Posterior cingulate gyrus (tissue), 11 donors: ENCODE measurements around the gene ABLIM3.
A peak's percentile ranks its signal among the peaks of the same experiment; 100 is the strongest.

Source experiments
- DNase-seq, 10 donors: peaks; one replicate each; pipeline versions ENCODE4 v3.0.0 to v3.0.0-alpha.2; 2020 to 2021; ENCODE audit warnings: mixed read lengths in 3 of 10
- intact Hi-C: fragments of 100-400 bp; cut with DNase I; formaldehyde crosslinking; loops from one replicate; pipeline ENCODE4 v1.15.1; 2023

The ABLIM3 gene

DNA sequence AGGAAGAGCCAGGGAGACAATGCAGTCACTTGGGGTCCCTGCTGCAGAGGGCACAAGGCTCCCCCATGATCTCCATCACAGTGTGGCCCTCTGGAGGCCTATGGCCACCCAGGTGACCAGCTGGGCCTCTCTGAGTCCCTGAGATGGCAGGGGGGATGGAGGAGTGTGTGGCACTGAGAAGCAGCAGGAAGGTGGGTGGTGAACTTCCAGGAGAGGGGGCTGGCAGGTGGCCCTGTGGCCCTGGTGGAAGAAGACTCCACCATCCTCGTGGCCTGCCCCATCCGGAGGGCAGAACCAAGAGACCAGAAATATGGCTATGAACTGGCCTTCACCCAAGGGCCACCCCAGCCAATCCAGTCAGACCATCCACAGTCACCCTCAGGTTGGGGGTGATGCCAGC, 98.6 kb downstream of the ABLIM3 start:
- intact Hi-C loops, result no loop called here
- no peak for DNase-seq

DNA sequence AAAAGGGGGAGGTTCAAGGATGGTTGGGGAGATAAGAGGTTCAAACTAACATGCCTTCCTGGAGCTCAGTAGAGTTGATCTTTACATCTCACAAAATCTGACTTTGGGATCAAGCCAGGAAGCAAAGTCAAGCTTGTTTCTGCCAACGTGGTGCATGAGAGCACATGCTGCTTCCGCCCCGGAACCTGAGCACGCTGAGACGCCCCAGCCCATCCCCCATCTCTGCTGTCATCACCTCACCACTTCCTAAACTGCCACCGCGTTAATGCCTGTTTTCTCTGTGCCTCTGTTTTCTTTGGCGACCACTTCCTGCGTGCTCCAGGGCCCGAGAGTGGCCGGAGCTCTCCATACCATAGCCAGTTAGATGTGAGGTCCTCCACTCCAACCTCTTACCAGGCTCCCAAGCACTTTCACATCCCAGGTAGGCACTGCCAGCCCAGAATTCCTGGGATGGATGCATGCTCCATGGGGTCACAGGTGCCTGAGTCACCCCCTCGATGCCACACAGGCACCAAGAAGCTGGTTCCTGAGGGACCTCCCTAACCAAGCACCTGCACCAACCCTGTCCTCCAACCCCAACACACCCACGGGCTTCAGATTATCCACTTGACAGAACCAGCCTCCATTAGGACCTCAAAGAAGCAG, 99.2 kb downstream of the ABLIM3 start:
- intact Hi-C loops, result no loop called here
- DNase-seq, result no peak

DNA sequence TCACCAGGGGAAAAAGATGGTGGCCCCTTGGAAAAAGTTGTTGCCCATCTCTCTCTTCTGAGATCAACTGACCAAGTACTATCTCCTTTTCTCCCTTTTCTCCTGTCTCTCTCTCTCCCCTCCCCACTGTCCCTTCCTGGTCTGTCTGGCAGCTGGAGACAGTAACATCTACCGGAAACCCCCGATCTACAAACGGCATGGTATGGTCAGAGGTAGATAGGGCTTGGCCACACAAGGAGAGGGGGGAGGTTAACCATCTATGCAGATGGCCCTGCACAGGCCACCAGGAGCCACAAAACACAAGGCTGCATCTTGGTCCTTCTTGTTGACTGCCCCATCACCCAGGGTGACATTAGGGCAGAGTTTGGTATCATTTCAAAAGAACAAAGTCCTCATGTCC, 101.0 kb downstream of the ABLIM3 start:
- intact Hi-C loops, result no loop called here

DNA sequence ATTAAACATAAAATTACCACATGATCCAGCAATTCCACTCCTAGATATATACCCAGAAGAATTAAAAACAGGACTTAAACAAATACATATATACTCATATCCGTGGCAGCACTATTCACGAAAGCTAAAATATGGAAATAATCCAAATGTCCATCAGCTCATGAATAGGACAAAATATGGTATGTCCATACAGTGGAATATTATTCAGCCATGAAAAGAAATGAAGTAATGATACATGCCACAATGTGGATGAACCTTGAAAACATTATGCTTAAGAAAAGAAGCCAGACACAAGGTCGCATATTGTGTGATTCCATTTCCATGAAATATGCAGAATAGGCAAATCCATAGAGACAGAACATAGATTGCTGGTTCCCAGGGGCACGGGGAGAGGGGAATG, 105.6 kb downstream of the ABLIM3 start:
- peak in 1 of 10 donors; percentile 3 for DNase-seq
- intact Hi-C loops, result no loop called here

More for the DNA sequence above, 101.0 kb downstream of the ABLIM3 start:
- DNase-seq, result no peak

DNA sequence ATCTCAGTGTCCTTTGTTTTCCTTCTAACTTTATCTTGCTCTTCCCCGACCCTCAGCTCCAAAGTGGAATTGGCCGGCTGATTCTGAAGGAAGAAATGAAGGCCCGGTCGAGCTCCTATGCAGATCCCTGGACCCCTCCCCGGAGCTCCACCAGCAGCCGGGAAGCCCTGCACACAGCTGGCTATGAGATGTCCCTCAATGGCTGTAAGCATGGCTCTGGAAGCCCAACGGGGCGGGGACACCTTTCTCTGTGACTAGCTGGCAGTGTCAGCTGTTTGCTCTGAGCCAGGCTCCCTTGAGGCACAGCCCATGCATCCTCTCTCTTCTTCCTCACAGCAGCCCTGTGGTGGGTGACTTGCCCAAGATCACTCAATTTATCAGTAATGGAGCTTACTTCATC, 106.4 kb downstream of the ABLIM3 start:
- peak in 1 of 10 donors; percentile 62 for DNase-seq
- intact Hi-C loops, result no loop called here

DNA sequence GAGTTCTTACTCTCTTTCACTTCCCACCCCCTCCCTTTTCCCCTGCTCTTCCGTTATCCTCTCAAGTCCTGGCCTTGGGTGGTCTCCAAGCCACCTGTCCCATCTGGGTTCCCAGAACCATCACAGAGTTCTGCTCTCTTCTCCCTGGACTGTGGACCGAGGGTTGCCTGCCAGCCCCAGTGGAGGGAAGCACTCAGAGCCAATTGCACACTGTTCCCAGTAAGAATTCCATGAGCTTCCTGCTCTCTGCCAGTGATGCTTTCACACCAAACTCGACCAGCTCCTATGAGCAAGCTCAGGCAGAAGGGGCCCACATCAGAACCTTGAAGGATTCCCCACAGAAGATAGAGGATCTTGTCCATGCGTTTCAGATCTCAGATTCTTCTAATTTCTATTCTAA, 110.3 kb downstream of the ABLIM3 start:
- intact Hi-C loops, result no loop called here
- peak in 1 of 10 donors; percentile 68 for DNase-seq

DNA sequence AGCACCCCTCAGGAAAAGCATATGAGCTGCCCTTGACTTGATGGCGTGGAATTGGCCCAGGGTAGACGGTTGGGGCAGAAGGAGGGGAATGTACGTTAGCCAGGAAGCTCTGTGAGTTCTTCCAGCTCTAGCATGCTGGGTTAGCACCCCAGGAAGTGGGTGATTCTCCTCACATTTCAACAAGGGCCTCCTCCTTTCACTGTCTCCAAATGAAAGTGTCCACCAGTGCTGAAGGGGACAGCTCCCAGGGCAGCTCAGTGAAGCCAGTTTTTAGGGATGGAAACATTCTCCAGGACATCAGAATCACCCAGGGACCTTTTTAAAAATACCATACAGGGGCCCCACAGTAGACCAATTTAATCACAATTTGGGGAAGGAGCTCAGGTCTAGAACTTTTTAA, 113.2 kb downstream of the ABLIM3 start:
- DNase-seq, result peak in 1 of 10 donors; percentile 18
- intact Hi-C loops, result no loop called here

DNA sequence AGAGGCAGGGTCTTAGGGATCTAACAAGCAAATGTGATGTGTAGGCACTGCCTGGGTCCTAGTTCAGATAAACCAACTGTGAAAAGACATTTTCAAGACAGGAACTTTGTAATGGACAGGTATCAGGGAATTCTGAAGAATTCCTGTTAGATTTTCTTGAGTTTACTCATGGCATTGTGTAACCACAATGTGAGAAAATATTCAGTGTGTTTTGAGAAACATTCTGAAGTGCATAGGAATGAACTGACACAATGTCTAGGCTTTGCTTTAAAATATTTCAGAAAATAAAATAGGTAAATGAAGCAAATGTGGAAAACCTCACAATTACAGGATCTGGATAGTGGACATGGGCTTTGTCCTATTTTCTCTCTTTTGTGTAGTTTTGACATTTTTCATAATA, 115.2 kb downstream of the ABLIM3 start:
- DNase-seq, result peak in 1 of 10 donors; percentile 2
- intact Hi-C loops, result no loop called here

DNA sequence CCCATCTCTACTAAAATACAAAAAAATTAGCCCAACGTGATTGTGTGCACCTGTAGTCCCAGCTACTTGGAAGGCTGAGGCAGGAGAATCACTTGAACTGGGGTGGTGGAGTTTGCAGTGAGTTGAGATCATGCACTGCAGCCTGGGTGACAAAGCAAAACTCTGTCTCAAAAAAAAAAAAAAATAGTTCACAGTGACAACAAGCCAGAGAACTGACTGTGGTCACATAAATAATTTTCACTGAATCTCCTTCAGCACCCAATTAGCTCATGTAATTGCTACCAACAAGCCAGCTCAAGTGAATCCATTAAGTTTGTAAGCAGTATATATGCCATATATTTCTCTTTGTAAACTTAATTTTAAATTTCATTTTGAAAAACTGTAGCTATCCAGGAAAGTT, 115.8 kb downstream of the ABLIM3 start:
- intact Hi-C loops, result no loop called here
- no peak for DNase-seq

DNA sequence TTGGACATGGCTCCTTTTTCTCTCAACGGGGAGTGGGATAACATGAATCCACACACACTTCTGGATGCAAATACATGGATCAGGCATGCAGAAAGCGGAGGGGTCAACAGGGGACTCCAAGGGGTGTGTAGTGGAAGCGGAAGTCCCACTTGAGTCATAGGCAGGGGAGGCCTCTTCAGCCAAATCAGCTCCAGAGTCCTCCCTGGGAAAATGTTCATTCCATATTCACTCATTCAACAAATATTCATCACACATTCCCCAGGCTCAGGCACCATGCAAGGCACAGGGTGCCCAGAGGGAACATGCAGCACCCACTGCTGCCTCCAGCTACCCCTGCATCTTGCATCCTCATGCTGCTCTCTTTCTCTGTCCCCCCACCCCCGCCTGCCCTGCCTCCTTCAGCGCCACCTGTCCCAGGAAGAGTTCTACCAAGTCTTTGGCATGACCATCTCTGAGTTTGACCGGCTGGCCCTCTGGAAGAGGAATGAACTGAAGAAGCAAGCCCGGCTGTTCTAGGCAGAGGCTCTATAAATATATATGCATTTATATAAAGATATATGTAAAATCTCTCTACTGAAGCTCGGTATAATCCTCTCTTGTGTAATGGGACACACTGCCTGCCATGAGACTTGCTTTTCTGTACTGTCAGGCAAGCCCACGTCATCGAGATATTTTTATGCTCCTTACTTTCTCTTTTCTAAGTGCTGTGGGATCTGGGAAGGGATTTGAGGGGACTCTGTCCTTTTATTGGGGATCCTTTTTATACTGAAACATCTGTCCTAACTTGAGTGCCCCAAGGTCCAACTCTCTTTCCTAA, 116.8 kb downstream of the ABLIM3 start:
- intact Hi-C loops, result no loop called here
- peak in 2 of 10 donors; percentile 54 to 83 for DNase-seq

DNA sequence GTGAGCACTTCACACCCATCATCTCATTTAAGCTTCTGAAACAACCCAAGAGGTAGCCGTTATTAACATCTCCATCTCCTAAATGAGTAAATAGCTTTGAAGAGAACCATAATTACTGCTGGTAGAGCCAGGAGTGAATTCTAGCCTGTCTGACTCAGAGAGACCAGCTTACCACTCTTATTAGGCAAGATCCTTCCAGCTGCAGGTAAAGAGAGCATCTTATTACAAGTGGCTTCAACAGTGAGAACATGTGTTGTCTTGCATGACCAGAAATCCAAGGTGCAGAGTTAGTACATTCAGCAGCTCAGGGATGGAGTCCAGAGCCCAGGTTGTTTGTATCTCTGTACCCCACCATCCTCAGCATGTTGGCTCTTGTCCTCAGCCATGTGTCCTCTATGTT, 119.5 kb downstream of the ABLIM3 start:
- DNase-seq, result no peak
- intact Hi-C loops, result loop anchor here (10.0 kb wide), 1 partner anchor 84 kb away; the partner anchor contains the start of gene GRPEL2

DNA sequence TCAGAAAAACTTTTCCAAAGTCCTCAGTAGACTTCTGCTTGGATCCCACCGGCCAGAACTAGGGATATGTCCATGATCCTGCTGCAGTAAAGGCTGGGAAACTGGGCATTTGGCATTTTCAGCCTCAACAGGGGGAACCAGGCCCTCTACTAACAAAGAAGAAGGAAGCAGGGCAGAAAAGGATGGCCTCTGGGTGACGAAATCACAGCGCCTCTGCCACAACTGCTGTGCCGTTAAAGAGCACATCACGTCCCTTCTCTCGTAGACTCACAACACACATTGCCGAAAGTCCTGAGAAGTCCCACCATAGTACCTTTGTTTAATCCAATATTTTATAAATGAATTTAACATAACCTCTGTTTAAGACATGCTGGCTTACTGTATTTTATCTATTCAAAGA, 120.0 kb downstream of the ABLIM3 start:
- intact Hi-C loops, result loop anchor here (10.0 kb wide), 1 partner anchor 84 kb away; the partner anchor contains the start of gene GRPEL2
- DNase-seq, result no peak

DNA sequence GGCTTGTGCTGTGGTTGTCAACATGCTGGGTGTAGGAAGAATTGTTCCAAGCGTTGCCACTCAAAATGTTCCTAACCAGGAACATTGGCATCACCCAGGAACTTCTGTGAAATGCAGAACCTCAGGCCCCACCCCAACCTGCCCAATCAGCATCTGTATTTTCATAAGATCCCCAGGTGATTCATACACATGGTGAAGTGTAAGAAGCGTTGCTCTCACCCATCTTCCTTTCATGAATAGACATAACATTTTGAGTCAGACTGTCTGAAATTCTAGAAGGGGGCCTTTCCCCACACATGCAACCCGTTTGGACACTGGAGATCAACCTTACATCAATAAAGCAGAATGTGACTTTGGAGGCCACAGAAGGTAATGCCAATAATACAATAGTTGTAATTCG, 121.0 kb downstream of the ABLIM3 start:
- DNase-seq, result no peak
- intact Hi-C loops, result loop anchor here (10.0 kb wide), 1 partner anchor 82 kb away; the partner anchor contains the start of gene GRPEL2

DNA sequence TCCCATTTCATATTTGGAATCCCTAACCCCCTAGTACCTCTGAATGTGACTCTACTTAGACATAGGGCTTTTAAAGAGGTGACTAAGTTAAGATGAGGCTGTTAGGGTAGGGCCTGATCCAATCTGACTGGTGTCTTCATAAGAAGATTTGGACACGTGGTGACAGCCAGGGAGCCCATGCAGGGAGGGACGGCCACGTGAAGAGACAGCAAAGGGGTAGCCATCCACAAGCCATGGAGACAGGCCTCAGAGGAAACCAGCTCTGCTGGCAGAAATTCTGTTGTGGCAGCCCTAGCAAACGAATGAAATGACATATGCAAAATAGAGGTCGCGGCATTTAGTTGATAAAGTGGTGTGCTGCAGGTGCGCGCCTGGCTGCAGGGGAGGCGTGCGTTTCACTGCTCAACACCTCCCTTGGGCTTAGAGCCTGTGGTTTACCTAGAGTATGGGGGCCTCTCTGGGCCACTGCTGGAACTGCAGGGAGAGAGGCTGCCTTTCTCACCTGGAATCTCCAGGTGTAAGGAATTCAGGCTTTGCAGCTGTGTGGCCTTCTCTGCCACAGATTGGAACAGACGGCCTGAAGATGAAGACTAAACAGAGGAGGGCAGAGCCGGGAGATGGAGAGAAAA, 123.3 kb downstream of the ABLIM3 start:
- DNase-seq, result peak in 1 of 10 donors; percentile 16
- intact Hi-C loops, result loop anchor here (5.0 to 10.0 kb wide), 3 partner anchors 80 to 532 kb away; partner anchors contain the start of genes GRPEL2 and SH3TC2

DNA sequence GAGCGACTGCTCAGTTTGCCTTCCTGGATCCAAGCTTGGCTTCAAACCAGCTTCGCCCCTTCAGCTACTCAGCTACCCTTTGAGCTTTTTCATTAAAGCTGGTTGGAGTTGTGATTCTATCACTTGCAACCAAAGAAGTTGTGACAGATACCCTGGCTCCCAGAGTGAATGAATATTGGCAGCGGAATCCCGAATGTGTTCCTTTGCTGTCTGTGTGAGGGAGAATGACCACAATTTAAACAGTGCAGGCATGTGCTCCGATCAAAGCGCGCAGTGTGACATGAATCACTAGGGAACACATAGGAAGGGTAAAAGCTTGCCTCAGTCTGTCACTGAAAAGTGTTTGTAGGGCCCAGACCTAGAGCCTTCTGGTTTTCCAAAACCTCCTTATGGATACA, 123.8 kb downstream of the ABLIM3 start:
- DNase-seq, result no peak
- intact Hi-C loops, result loop anchor here (5.0 to 10.0 kb wide), 3 partner anchors 80 to 533 kb away; partner anchors contain the start of genes GRPEL2 and SH3TC2

DNA sequence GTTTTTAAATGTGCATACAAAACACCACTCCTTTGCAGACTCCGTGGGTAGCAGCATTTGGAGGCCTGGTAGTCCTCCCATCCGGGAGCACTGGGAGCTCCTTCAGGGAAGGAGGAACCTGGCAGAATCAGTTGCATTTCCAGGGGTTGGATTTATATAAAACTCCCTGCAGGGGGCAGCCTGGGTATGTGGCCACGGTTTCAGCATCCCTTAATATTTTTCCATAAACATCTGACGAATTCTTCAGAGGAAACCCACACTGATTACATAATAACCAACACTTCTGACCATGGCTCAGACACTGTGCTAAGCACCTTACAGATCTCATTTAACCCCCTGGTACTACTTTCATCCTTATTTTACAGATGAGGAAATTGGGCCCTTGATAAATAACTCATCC, 124.3 kb downstream of the ABLIM3 start:
- intact Hi-C loops, result loop anchor here (5.0 to 10.0 kb wide), 3 partner anchors 79 to 533 kb away; partner anchors contain the start of genes GRPEL2 and SH3TC2
- peak in 5 of 10 donors; percentile 21 to 82 (median 27) for DNase-seq

DNA sequence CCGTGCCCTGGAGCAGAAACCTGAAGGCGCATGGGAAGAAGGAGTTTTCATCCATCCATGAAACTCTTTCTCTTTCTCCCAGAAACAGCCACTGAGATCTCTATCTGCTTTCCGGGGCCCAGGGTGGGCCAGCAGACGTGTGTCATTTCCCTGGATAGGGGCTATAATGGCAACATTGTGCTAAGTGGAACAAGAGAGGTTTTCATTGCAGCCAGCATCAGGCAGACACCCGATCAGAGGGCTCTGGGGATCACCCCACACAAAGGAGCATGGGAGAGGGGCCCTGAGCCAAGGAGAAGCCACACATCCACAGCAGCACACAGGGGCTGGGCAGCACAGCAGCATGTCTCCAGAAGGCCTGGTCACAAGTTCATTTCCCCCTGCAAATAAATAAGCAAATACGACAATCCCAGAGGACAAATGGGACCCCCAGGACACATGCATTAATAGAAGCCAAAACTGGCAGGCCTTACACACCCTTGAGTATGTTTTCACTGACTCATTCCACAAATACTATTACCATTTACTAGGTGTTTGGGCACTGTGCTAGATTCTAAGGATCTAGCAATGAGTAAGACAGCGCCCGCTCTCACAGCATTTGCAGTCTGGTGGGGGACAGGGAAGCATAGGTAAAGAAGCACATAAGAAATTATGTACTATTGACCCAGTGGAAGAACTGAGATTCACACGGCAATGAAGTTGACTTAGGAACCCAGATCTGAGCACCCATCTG, 126.1 kb downstream of the ABLIM3 start:
- intact Hi-C loops, result loop anchor here (5.0 to 10.0 kb wide), 3 partner anchors 77 to 535 kb away; partner anchors contain the start of genes GRPEL2 and SH3TC2
- DNase-seq, result peak in 9 of 10 donors; percentile 53 to 96 (median 75)

DNA sequence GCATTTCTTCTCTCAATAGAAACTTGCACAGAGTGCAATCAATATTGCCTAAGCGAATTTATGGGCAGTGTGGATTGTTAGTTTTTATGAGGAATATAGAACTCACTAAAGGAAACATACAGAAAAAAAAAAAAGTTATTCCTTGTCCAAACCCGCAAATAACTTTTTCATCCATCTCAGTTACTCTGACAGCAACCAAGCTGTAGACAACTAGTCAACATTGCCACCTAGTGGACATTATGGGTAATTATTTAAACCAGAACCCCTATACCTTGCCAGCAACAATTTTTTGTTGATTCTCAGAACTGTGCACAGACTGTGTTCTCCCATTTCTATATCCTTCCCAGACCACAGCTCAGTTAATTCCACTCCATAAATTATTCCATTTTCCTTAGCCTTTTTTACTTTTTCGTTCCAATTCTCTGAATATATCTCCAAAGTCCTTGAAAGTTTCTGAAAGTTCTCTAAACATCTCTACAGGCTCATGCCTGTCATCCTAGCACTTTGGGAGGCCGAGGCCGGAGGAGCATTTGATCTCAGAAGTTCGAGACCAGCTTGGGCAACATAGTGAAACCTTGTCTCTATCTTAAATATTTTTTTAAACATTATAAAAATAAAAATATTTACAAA, 127.8 kb downstream of the ABLIM3 start:
- intact Hi-C loops, result loop anchor here (1.0 to 10.0 kb wide), 4 partner anchors 76 to 537 kb away; partner anchors contain the start of genes ABLIM3, GRPEL2 and SH3TC2
- DNase-seq, result no peak

DNA sequence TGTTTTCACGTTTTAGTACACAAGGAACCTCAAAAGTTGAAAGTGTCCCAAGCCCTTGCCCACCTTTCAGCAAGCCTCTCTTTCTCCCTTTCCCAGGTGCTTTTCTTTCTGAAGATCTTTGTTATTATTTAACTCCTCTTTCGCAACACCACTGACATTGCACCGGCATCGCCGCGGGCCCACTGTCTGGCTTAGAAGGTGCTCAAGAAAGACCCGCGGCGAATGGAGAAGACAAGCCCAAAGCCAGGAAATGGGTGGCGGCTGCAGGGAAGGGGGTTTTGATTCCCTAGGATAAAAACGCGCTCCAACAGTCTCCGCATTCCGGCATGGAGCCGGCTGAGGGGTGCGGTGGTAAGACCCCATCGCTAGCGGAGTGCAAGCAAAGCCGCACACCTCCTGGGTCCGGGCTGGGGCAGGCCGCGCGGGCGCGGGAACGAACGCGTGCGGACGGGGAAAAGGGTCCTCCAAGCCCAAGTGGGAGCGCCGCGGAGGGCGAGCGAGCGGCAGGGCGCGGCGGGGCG, 130.0 kb downstream of the ABLIM3 start:
- intact Hi-C loops, result no loop called here
- no peak for DNase-seq
